Occipital lobe (tissue), 2 donors: ENCODE measurements around the gene PPME1. TPM values are rescaled to one million over a fixed set of nuclear protein-coding genes. Genes with fewer than 3 reads are reported as not detected.

Source experiments
- DNase-seq: peaks from one replicate; lab custom pipeline; 2025; lab: John Stamatoyannopoulos, UW
- total RNA-seq: library from RNA; depleted of rRNA; stranded (reverse); fragments of >200 nt; gene quantifications from one replicate; pipeline ENCODE4 v1.2.3, GENCODE V29; 2014

PPME1 gene
- total RNA-seq, 1 donor from 2014 or later = 41.6 TPM

GRCh38 chr11:74157169-74157568 lies 13.9 kb upstream of the PPME1 start:
- no peak for DNase-seq

GRCh38 chr11:74159642-74160041 lies 11.4 kb upstream of the PPME1 start:
- no peak for DNase-seq

- no peak for DNase-seq
Measured at GRCh38 chr11:74162681-74163467, 8.2 kb upstream of the PPME1 start.

GRCh38 chr11:74168838-74169237 lies 2.3 kb upstream of the PPME1 start:
- no peak for DNase-seq

GRCh38 chr11:74169738-74170458 lies 1.2 kb upstream of the PPME1 start:
- no peak for DNase-seq

- no peak for DNase-seq
Measured at GRCh38 chr11:74171630-74171968, 510 bp downstream of the PPME1 start.

- no peak for DNase-seq
Measured at GRCh38 chr11:74171997-74172396, 908 bp downstream of the PPME1 start.

- DNase-seq = no peak
Measured at GRCh38 chr11:74175920-74176319, 4.8 kb downstream of the PPME1 start.

- DNase-seq = no peak
Measured at GRCh38 chr11:74179234-74180052, 8.4 kb downstream of the PPME1 start.

GRCh38 chr11:74182635-74183034 lies 11.5 kb downstream of the PPME1 start:
- DNase-seq = no peak

- DNase-seq = no peak
Measured at GRCh38 chr11:74185285-74185684, 14.2 kb downstream of the PPME1 start.

- DNase-seq = no peak
Measured at GRCh38 chr11:74185695-74186094, 14.6 kb downstream of the PPME1 start.

- no peak for DNase-seq
Measured at GRCh38 chr11:74195828-74196227, 24.7 kb downstream of the PPME1 start.

GRCh38 chr11:74196781-74197486 lies 25.8 kb downstream of the PPME1 start:
- DNase-seq = no peak

- no peak for DNase-seq
Measured at GRCh38 chr11:74203966-74204365, 32.9 kb downstream of the PPME1 start.

GRCh38 chr11:74204701-74205100 lies 33.6 kb downstream of the PPME1 start:
- no peak for DNase-seq

GRCh38 chr11:74205181-74205580 lies 34.1 kb downstream of the PPME1 start:
- no peak for DNase-seq

GRCh38 chr11:74206746-74207145 lies 35.7 kb downstream of the PPME1 start:
- DNase-seq = no peak

- no peak for DNase-seq
Measured at GRCh38 chr11:74208507-74208906, 37.4 kb downstream of the PPME1 start.

GRCh38 chr11:74212533-74212932 lies 41.4 kb downstream of the PPME1 start:
- DNase-seq = no peak

GRCh38 chr11:74220376-74220775 lies 49.3 kb downstream of the PPME1 start:
- no peak for DNase-seq

GRCh38 chr11:74221816-74222215 lies 50.7 kb downstream of the PPME1 start:
- DNase-seq = no peak
